HG03457 (cell line): ENCODE data around the gene LAD1.

Experiments
- ATAC-seq: cut with Tn5 transposase; IDR thresholded peaks from one replicate; pipeline ENCODE4 v1.9.1; 2021; ENCODE audit warnings: moderate number of reproducible peaks; ENCODE audit not compliant: unreplicated experiment

LAD1 gene

GRCh38 chr1:201394591-201394990, 4.5 kb downstream of the LAD1 start:
- no peak for ATAC-seq

DNA sequence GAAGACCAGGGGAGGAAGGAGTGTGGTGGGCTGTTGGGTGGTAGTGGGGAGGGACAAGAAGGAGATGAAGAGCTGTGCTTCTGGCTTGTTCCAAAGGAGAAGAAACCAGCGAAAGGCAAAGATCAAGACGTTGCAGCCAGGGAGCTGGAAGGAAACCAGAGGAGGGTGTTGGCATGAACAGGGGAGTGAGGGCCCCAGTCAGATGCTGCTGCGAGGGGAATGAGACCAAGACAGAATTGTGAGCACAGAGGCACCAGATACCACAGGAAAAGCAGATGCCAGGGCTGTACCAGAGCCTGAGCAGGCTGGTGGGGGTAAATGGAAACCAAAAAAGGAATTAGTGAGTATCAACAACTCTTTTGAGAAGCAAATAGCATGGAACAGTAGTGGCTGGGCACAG, 6.0 kb downstream of the LAD1 start:
- ATAC-seq: no peak

DNA sequence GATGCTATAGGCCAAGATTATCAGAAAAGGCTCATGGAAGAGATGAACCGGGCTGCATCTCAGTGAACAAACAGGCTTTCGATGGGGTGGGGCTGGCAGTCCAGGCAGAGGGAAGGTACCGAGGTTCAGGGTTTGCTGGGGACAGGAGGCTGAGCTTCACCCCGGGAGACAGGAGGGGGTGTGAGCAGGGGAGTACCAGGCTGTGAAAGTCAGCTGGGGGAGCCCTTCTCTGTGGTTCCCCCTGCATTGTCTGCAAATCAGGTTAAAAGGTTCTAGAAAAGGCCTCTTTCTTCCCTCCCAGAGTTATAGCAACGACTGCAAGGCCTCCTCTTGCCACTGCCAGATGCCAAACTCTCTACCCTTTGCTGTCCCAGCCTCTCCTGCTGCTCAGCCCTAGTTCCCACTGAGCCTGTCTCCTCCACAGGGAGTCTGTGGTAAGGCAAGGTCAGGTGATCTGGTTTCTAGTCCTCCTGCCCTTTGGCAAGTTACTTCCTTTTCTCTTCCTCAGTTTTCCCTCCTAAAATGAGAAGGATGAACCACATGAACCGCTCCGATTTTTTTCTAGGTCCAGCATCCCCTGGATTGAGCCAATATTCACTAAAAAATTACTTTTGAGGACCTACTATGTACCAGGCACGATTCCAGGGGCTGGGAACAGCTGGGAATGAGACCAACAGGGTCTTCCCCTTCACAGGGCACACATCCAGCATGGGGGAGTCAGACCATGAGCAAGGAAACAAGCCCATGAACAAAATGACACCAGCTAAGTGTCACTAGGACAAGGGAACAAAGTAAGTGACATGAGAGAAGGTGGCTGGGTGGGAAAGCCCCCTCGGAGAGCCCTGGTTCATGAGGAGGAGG, 7.2 kb downstream of the LAD1 start:
- ATAC-seq: no peak

GRCh38 chr1:201391225-201391624, 7.9 kb downstream of the LAD1 start:
- ATAC-seq: no peak

GRCh38 chr1:201389051-201389450, 10.1 kb downstream of the LAD1 start:
- no peak for ATAC-seq

- ATAC-seq: no peak
These were observed 12.9 kb downstream of the LAD1 start for GRCh38 chr1:201386208-201386607.

GRCh38 chr1:201385299-201385891, 13.7 kb downstream of the LAD1 start:
- no peak for ATAC-seq

GRCh38 chr1:201384406-201384782, 14.7 kb downstream of the LAD1 start:
- ATAC-seq: no peak

GRCh38 chr1:201383647-201384405, 15.3 kb downstream of the LAD1 start:
- no peak for ATAC-seq

DNA sequence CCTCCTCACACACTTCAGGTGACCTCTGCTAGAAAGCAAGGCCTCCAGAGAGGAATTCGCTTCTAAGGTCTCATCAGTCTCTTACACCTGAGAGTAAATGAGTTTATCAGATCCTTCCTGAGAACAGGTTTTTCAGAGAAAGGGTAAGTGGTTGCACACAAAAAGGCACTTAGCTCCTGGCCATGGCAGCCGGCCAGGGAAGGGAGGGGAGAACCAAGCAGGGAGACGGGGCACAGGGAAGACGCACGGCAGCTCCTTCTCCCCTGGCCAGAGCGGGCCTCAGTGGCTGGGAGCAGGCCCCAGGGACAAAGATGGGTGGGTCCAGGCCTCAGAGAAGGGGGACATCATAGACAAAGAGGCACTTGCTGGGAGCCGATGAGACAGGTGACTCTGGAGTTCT, 18.0 kb downstream of the LAD1 start:
- no peak for ATAC-seq

DNA sequence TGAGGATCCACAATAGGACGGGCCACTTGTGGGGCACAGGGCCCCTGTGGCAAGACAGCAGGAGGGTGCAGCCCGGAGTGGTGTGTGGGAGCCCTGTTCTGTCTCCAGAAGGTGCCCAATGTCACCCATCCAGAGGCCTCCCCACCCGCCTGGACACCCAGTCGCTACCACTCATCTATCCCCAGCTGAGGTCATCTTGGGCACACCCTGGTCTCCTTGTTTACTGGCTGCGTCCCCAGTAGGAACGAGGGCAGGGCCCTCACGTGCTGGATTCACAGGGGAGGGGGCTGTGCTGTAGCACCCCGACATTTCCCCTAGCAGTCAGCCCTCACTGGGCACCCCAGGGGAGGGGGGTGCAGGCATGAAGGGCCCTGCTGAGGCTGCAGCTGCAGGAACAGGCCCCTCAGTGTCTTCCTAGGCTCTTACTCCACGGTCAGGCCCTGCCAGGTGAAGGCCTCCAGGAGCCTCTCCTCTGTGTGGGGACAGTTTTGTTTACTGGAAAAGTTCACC, 19.3 kb downstream of the LAD1 start:
- ATAC-seq: no peak

GRCh38 chr1:201378804-201379203, 20.3 kb downstream of the LAD1 start:
- ATAC-seq: no peak

GRCh38 chr1:201377611-201378092, 21.5 kb downstream of the LAD1 start, which contains the start of gene TNNT2:
Gene TNNT2 (minus strand): TSS chr1:201377680. CDS start chr1:201373254, 4,426 bp downstream.
- ATAC-seq: no peak

DNA sequence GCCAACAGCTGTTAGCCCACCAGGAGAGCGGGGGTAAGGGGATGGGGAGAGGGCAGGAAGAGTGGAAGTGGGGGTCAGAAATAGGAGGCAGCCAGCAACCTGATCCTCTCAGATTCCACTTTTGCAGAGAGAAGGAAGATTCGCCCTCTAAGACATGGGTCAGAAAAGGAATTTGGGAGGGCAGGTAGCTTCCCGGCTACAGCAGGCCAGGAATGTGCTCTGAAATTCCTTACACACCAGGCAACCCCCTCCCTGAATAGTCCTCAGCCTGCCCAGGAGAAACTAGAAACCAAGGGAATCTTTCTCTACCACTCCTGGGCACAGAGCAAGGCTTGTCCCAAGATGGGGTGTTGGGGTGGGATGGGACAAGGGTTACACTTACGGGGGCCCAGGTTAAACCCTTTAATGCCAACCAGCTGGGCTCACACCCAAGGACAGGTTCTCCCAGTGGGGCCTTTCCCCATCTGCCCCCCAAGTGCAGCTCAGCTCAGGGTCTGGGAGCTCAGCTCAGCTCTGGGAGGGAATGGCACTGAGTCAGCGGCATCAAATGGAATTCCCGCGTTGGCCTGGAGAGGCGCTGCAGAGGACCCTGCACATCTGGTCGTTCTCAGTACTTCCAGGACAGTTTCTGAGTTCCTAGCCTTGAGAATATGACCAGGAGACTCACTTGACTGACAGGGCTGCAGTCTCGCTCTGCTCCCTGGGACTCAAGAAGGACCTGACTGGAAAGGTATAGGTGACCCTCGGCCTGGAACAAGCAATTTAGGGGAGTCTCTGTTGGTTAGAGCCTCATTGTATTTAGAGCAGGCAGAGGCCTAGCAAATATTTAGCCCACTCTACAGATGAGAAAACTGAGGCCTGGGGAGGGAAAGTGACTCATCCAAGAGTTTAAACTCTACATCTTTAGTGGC, 22.4 kb downstream of the LAD1 start:
- no peak for ATAC-seq

DNA sequence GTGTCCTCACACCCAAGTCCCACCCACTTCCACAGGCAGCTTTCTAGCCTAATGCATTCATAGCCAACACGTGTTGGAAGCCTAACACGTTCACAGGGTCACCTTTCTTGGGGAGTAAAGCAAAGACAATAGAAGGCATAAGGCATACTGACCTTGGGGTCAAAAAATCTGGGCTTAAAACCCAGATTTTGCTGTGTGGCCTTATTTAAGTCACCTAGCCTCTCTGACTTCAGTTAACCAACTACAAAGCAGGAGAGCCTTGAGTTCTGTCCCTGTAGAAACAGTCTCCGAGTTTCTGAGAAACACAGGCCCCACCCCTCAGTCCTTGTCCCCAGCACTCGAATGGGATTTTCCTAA, 23.0 kb downstream of the LAD1 start:
- no peak for ATAC-seq

DNA sequence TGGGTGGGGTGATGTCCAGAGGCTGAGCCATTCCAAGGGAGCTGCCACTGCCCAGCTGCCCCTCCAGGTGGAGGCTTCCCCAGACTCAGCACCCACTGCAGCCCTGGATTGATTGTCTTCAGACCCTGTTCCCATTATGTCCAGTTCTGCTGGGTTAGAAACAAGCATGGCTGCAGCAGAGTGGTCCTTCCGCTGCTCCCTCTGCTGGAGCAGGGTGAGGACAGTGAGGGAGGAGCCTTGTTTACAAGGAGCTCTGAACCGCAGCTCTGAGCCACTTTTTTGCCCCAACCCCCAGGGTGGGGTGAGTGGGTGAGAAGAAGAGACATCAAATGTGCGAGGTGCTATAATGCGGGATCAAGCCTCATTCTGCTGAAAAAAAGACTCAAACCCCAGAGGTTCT, 24.0 kb downstream of the LAD1 start:
- ATAC-seq: no peak

GRCh38 chr1:201374364-201374763, 24.8 kb downstream of the LAD1 start:
- ATAC-seq: no peak

GRCh38 chr1:201371792-201372191, 27.3 kb downstream of the LAD1 start:
- no peak for ATAC-seq

DNA sequence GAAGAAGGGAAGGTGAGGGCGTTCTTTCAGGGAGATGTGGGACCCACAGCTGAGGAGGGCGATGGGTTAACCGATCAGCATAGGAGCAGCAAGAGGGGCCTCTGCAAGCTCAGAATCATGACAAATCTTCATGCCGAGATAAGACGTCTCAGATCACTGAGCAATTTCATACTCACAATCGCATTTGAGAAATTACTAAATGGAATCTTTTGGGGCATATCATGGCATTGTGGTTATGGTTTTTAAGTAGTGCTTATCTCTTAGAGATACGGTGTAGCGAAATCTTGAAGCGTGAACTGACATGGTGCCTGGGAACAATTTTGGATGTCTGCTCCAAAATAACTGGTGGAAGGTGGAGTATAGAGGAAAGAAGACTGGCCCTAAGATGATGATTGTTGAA, 27.8 kb downstream of the LAD1 start:
- ATAC-seq: no peak

GRCh38 chr1:201370500-201370899, 28.6 kb downstream of the LAD1 start:
- ATAC-seq: no peak
